Measurements from ENCODE around the gene FILIP1. TPM values are rescaled to one million over a fixed set of nuclear protein-coding genes. Genes with fewer than 3 reads are reported as not detected.

FILIP1 gene
- polyA plus RNA-seq, 1 of the 3 experiments (the other 2 are of a cell fraction) = 0.03 TPM

GRCh38 chr6:75348882-75349261, 144.7 kb downstream of the FILIP1 start:
- H3K9me2 ChIP-seq = no peaks in the 10 kb centered on the region
- peak overlapping the region; percentile 45; a peak in 2 of 4 replicates for H3K4me3 ChIP-seq (ENCODE audit: low read depth in 2 of 2, low read length in 1 of 2)
- H3K27me3 ChIP-seq (ENCODE audit: insufficient read depth) = no peaks in the 10 kb centered on the region
- H3K9me3 ChIP-seq = no peaks in the 10 kb centered on the region
- peaks cover 4 to 11% of the 10 kb centered on the region in 2 experiments; a peak in 3 of 4 replicates for H3K4me1 ChIP-seq (ENCODE audit: control insufficient read depth in 1 of 2, insufficient read depth in 2 of 2, low read depth in 1 of 2, low read length in 1 of 2)
- H3F3A ChIP-seq (replicated peaks; ENCODE audit: insufficient read depth) = no peaks in the 10 kb centered on the region
- H4K20me1 ChIP-seq (ENCODE audit: insufficient read depth) = no peaks in the 10 kb centered on the region
- peak overlapping the region; percentile 84; the same call in 1 of the 2 replicates for H2AFZ ChIP-seq (ENCODE audit: low read depth)
- TF ChIP-seq NRF1 (IDR thresholded peaks at IDR 0.05; ENCODE audit: low read depth, low read length) (no peak), MXI1 (IDR thresholded peaks at IDR 0.05; ENCODE audit: low read depth, low read length) (no peak), CHD2 (IDR thresholded peaks at IDR 0.05; ENCODE audit: low read length, partially characterized antibody) (no peak), GATA2 (CRISPR knock-in tag; IDR thresholded peaks at IDR 0.05) (no peak), EP300 (IDR thresholded peaks at IDR 0.05; ENCODE audit: borderline replicate concordance in 1 of 2, low read depth in 1 of 2, low read length in 1 of 2) (no peak), MEF2A (IDR thresholded peaks at IDR 0.05; ENCODE audit: borderline replicate concordance, low read depth) (no peak), POLR2AphosphoS5 (IDR thresholded peaks at IDR 0.05; ENCODE audit: low read depth, low read length) (no peak), ELF1 (IDR thresholded peaks at IDR 0.05) (no peak), REST (IDR thresholded peaks at IDR 0.05; ENCODE audit: low read depth, low read length) (no peak), GABPA (IDR thresholded peaks at IDR 0.05; ENCODE audit: low read depth) (no peak), RCOR1 (IDR thresholded peaks at IDR 0.05; ENCODE audit: low read length) (no peak), EZH2phosphoT487 (IDR thresholded peaks at IDR 0.05; ENCODE audit: borderline replicate concordance, low read depth) (no peak), RFX5 (IDR thresholded peaks at IDR 0.05; ENCODE audit: low read length) (no peak), USF2 (IDR thresholded peaks at IDR 0.05; ENCODE audit: borderline replicate concordance, low read depth, low read length) (no peak), ZBTB33 (IDR thresholded peaks at IDR 0.05; ENCODE audit: borderline replicate concordance, low read depth) (no peak), FOXM1 (IDR thresholded peaks at IDR 0.05; ENCODE audit: low read depth) (no peak), TCF12 (IDR thresholded peaks at IDR 0.05) (no peak), SMC3 (IDR thresholded peaks at IDR 0.05; ENCODE audit: low read depth, low read length) (no peak), PBX3 (IDR thresholded peaks at IDR 0.05) (no peak), RAD21 (IDR thresholded peaks at IDR 0.05; ENCODE audit: low read length) (no peak)
- POLR2A ChIA-PET = no interaction called here
- CTCF ChIA-PET = interaction anchor here (1.1 to 1.4 kb wide), 2 partner anchors 18 to 179 kb away, joined by 3 to 7 read pairs; no protein-coding TSS in a partner anchor
- H3K36me3 ChIP-seq (replicated peaks in 1 of 2; ENCODE audit: control insufficient read depth in 1 of 2, insufficient read depth in 2 of 2, low read length in 1 of 2) = no peaks in the 10 kb centered on the region
- H3K9ac ChIP-seq = no peak overlapping the region
- no peaks in the 10 kb centered on the region for H3K79me2 ChIP-seq (ENCODE audit: insufficient read depth)
- no peak for DNase-seq
- peak overlapping the region; percentile 72 for H3K4me2 ChIP-seq
- no peak overlapping the region for H3K27ac ChIP-seq (ENCODE audit: low read depth in 2 of 2, low read length in 1 of 2)
